GM19099 (cell line): Measurements from ENCODE around the gene TGDS.

Source experiments
- POLR2A ChIP-seq: IDR thresholded peaks from 3 replicates; pipeline ENCODE4 v1.6.1; 2011; ENCODE audit warnings: low read depth; ENCODE audit not compliant: insufficient read length; ENCODE audit errors: extremely low read depth

The TGDS gene

GRCh38 chr13:94595950-94596574, at the start of gene TGDS:
Gene TGDS, minus strand, starts transcription at chr13:94596152. Its CDS starts 16 bp downstream, at chr13:94596136.
- peak; percentile 99 for TF ChIP-seq POLR2A

- TF ChIP-seq POLR2A = no peak
Observed at GRCh38 chr13:94641409-94641941, 45.5 kb upstream of the TGDS start.

GRCh38 chr13:94640721-94641120, 44.8 kb upstream of the TGDS start:
- TF ChIP-seq POLR2A = no peak

- TF ChIP-seq POLR2A = no peak
Observed at GRCh38 chr13:94636942-94637578, 41.1 kb upstream of the TGDS start.

GRCh38 chr13:94632226-94632980, 36.5 kb upstream of the TGDS start:
- TF ChIP-seq POLR2A = no peak

GRCh38 chr13:94630858-94631257, 34.9 kb upstream of the TGDS start:
- TF ChIP-seq POLR2A = no peak

GRCh38 chr13:94623316-94623715, 27.4 kb upstream of the TGDS start:
- no peak for TF ChIP-seq POLR2A

GRCh38 chr13:94622344-94622743, 26.4 kb upstream of the TGDS start:
- no peak for TF ChIP-seq POLR2A

- no peak for TF ChIP-seq POLR2A
Observed at GRCh38 chr13:94620286-94620896, 24.4 kb upstream of the TGDS start.

GRCh38 chr13:94617389-94618000, 21.5 kb upstream of the TGDS start:
- TF ChIP-seq POLR2A = no peak

GRCh38 chr13:94613051-94613450, 17.1 kb upstream of the TGDS start:
- TF ChIP-seq POLR2A = no peak

- TF ChIP-seq POLR2A = no peak
Observed at GRCh38 chr13:94612050-94612449, 16.1 kb upstream of the TGDS start.

- no peak for TF ChIP-seq POLR2A
Observed at GRCh38 chr13:94610475-94610874, 14.5 kb upstream of the TGDS start.

- no peak for TF ChIP-seq POLR2A
Observed at GRCh38 chr13:94609196-94609595, 13.2 kb upstream of the TGDS start.

- no peak for TF ChIP-seq POLR2A
Observed at GRCh38 chr13:94608586-94608985, 12.6 kb upstream of the TGDS start.

GRCh38 chr13:94607939-94608338, 12.0 kb upstream of the TGDS start:
- TF ChIP-seq POLR2A = no peak

- no peak for TF ChIP-seq POLR2A
Observed at GRCh38 chr13:94607056-94607455, 11.1 kb upstream of the TGDS start.
